ENCODE data around the gene NRF1.

- TF ChIP-seq CTCF (IDR thresholded peaks at IDR 0.05 in 2 of 3, conservative IDR thresholded peaks at IDR 0.05 in 1 of 3; ENCODE audit: borderline replicate concordance in 1 of 3, insufficient read depth in 1 of 3, low read depth in 2 of 3, low read length in 2 of 3), result no peak
- no peak for TF ChIP-seq TCF7L2 (IDR thresholded peaks at IDR 0.05; ENCODE audit: borderline replicate concordance, extremely low read depth, insufficient read depth, insufficient read length)
- no peak for TF ChIP-seq EGR1 (IDR thresholded peaks at IDR 0.05; ENCODE audit: low read depth)
- TF ChIP-seq POLR2A (IDR thresholded peaks at IDR 0.05; ENCODE audit: borderline replicate concordance, extremely low read depth, insufficient read depth, insufficient read length), result no peak
- TF ChIP-seq YY1 (IDR thresholded peaks at IDR 0.05; ENCODE audit: extremely low read depth, insufficient replicate concordance, low read depth, low read length), result no peak
- TF ChIP-seq CEBPB (IDR thresholded peaks at IDR 0.05; ENCODE audit: low read depth), result no peak
Measured at GRCh38 chr7:129740574-129741410, 129.3 kb downstream of the NRF1 start.
